AG10803 (cell line): Measurements from ENCODE around the gene GRIN2A.

Experiments
- DNase-seq: peaks from one replicate; pipeline ENCODE4 v3.0.0; 2010; ENCODE audit warnings: low read depth
- H3K4me3 ChIP-seq: 2 replicates; pipeline ENCODE4 v1.5.1; 2011; ENCODE audit warnings: mild to moderate bottlenecking, low read length, control low read depth
- CTCF ChIP-seq: conservative IDR thresholded peaks from 2 replicates; pipeline ENCODE4 v1.5.1; 2011; ENCODE audit warnings: mild to moderate bottlenecking, low read length, control low read depth, inconsistent platforms

The GRIN2A gene

GRCh38 chr16:10188236-10188635 lies 6.0 kb upstream of the GRIN2A start:
- DNase-seq, result no peak
- no peak for TF ChIP-seq CTCF
- no peak overlapping the region for H3K4me3 ChIP-seq

- peak; percentile 81 for TF ChIP-seq CTCF
- H3K4me3 ChIP-seq, result peak overlapping the region; percentile 26
- peak; percentile 56 for DNase-seq
These were observed 749 bp downstream of the GRIN2A start for GRCh38 chr16:10181196-10182162.

- DNase-seq, result no peak
- H3K4me3 ChIP-seq, result no peak overlapping the region
- TF ChIP-seq CTCF, result peak; percentile 39
These were observed 1.5 kb downstream of the GRIN2A start for GRCh38 chr16:10180771-10181163.

GRCh38 chr16:10180042-10180770 lies 2.0 kb downstream of the GRIN2A start:
- no peak for TF ChIP-seq CTCF
- H3K4me3 ChIP-seq, result no peak overlapping the region
- no peak for DNase-seq

- no peak for TF ChIP-seq CTCF
- H3K4me3 ChIP-seq, result no peak overlapping the region
- no peak for DNase-seq
These were observed 3.7 kb downstream of the GRIN2A start for GRCh38 chr16:10178526-10178925.

GRCh38 chr16:10178080-10178479 lies 4.1 kb downstream of the GRIN2A start:
- TF ChIP-seq CTCF, result no peak
- DNase-seq, result no peak

More at GRCh38 chr16:10178080-10178479, 4.1 kb downstream of the GRIN2A start:
- H3K4me3 ChIP-seq, result no peak overlapping the region
